Measurements from ENCODE around the gene STUM.

Gene STUM

DNA sequence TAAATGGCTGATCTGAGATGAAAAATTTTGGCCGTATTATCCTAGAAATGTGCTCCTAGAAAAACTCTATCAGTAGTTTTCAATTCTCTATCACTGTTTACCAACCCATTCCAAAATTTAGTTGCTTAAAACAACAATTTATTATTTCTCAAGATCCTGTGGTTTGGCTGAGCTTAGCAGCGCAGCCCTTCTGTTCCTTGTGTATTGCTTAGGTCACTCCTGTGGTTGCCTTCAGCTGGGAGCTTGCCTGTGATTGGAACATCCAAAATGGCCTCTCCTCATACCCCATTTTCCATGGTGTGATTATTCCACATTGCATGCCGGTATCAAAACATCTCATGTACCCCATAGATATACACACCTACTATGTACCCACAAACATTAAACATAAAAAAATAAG is 22.8 kb upstream of the STUM start:
- no peaks in the 10 kb centered on the region for H3K4me1 Mint-ChIP-seq (ENCODE audit: low read depth)
- H3K4me3 Mint-ChIP-seq: no peak overlapping the region
- peaks cover 10% of the 10 kb centered on the region for H3K9me3 Mint-ChIP-seq
- no peaks in the 10 kb centered on the region for H3K27me3 Mint-ChIP-seq
- H3K36me3 Mint-ChIP-seq (ENCODE audit: low read depth): no peaks in the 10 kb centered on the region
- intact Hi-C loops (cut with micrococcal nuclease): no loop called here
- H3K27ac Mint-ChIP-seq: no peak overlapping the region

DNA sequence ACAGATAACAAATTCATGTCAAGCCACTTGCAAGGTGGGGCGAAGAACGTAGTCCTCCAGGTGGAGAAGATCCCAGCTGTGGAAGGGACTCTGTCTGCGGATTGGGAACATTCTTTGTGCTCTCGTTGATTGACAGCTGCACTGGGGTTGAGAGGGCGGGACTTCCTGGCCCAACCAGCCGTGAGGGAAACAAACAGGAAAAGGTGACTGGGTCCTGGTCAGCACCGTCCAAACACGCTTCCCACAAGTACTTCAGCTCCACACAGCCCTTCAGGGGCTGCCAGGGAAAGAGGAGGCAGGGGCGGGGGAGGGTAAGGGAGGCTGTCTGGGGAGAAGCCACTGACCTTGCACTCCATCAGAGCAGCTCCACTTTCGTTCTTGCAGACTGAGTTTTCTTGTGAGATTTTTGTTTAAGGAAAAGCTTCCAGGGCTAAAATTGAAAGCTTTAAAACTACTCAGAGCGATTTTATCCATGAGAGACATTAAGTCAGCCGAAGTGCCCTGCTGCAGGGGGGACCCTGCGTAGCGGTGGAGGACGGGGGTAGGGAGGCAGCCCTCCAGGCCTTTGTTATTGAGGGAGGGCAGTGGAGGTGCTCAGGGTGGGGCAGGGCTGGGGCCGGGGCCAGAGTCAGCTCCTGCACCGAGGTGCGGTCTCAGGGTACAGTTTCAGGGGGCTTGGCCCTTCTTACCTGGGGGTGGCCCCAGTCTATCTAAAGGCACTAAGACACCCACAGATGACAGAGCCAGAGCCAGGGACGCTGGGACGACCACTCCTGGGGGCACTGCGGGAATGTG is 21.6 kb upstream of the STUM start:
- Mint-ChIP-seq H3K36me3 (ENCODE audit: low read depth) (no peaks in the 10 kb centered on the region), H3K27ac (no peak overlapping the region), H3K4me3 (no peak overlapping the region), H3K4me1 (ENCODE audit: low read depth) (no peaks in the 10 kb centered on the region), H3K27me3 (no peaks in the 10 kb centered on the region), H3K9me3 (peaks cover 10% of the 10 kb centered on the region)
- intact Hi-C loops (cut with micrococcal nuclease): no loop called here

DNA sequence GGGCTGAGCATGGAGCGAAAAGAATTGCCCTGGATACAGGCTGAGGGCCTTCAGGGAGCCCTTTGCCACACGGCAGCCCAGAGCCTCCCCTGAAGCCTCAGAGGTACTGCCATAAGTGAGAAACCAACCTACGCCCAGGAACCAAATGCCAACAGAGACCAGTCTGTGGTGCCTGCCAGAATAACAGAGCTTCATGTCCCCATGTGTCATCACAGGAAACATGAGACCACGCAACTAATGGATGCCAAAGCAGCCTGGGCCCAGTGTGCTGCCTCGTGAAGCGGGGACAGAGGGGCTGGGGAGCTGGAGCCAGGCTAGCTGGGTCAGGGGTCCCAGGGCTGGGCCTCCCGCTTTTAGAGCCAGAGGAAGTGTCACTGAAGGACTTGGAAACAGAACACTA is 18.7 kb upstream of the STUM start:
- Mint-ChIP-seq H3K9me3 (peaks cover 10% of the 10 kb centered on the region), H3K27me3 (no peaks in the 10 kb centered on the region), H3K4me3 (no peak overlapping the region)

DNA sequence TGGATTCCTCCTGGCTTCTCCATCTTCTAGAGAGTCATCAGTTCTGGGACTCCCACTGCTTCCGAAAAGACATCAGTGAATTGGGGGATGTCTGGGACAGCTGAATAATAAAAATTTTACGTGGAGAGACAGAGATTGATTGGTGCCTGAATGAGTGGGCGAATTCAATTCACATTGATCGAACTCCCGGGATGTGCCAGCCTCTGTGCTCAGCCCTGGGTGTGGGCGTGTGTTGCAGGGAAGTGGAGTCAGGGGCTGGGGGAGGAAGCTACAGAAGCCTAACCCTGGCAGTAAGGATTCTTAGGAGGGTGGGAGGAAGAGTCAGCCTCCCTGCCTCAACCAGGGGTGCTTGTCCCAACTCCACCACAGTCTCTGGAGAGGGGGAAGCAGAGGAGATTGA is 18.0 kb upstream of the STUM start:
- Mint-ChIP-seq H3K27me3 (no peaks in the 10 kb centered on the region), H3K9me3 (peaks cover 9% of the 10 kb centered on the region), H3K27ac (no peak overlapping the region), H3K36me3 (ENCODE audit: low read depth) (no peaks in the 10 kb centered on the region), H3K4me1 (ENCODE audit: low read depth) (no peaks in the 10 kb centered on the region), H3K4me3 (no peak overlapping the region)
- intact Hi-C loops (cut with micrococcal nuclease): no loop called here

More for the DNA sequence above, 18.7 kb upstream of the STUM start:
- Mint-ChIP-seq H3K4me1 (ENCODE audit: low read depth) (no peaks in the 10 kb centered on the region), H3K36me3 (ENCODE audit: low read depth) (no peaks in the 10 kb centered on the region), H3K27ac (no peak overlapping the region)
- intact Hi-C loops (cut with micrococcal nuclease): no loop called here

DNA sequence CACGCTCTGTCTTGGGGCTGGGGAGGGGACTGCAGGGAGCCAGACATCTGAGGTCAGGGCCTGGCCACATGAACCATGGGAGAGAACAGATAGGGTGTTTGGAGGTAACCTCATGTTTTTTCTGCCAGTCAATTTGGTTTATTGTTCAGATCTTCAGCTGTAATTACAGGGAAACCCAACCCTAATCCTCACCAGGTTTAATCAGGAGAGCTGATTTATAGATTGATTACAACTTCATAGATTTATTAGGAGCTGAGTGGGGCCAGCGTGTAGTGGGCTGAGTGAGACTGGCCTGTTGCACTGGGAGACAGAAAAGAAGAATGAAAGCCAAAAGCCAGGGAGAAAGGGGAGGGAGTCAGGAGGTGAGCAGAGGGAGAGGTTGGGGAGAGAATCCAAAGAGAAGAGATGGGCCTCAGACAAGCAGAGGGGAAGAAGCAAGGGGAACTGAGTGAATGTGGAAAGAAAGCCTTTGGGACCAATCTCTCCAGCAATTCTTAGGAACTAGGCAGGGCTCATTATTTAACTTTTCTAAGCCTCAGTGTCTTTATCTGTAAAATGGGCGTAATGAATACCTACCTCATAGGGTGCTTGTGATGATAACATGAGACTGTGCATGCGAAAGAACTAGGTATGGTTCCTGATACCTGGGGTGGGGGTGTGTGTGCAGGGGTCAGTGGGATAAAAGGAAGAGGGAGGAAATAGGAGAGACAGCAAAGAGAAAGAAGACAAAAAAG is 17.0 kb upstream of the STUM start:
- intact Hi-C loops (cut with micrococcal nuclease): no loop called here
- H3K4me1 Mint-ChIP-seq (ENCODE audit: low read depth): no peaks in the 10 kb centered on the region
- no peaks in the 10 kb centered on the region for H3K9me3 Mint-ChIP-seq
- no peaks in the 10 kb centered on the region for H3K27me3 Mint-ChIP-seq
- no peak overlapping the region for H3K4me3 Mint-ChIP-seq
- no peaks in the 10 kb centered on the region for H3K36me3 Mint-ChIP-seq (ENCODE audit: low read depth)
- H3K27ac Mint-ChIP-seq: no peak overlapping the region

DNA sequence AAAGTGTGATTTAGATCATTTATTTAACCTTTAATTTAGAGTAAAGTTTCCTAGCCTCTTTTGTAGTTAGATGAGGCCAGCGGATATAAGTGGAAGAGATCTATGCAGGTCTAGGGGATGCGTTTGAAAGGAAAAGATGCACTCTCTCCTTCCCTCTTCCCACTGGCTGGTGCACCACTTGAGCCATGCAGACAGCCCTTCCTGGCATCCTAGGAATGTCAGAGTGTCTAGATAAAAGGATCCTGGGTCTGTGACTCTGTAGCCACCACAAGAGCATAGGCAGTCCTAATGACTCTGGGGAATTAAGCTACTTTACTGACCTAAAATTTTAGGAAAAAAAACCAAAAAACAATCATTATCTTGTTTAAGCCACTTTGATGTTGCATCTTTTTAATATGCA is 16.0 kb upstream of the STUM start:
- Mint-ChIP-seq H3K36me3 (ENCODE audit: low read depth) (no peaks in the 10 kb centered on the region), H3K9me3 (no peaks in the 10 kb centered on the region), H3K4me1 (ENCODE audit: low read depth) (no peaks in the 10 kb centered on the region), H3K4me3 (no peak overlapping the region), H3K27me3 (no peaks in the 10 kb centered on the region), H3K27ac (no peak overlapping the region)
- intact Hi-C loops (cut with micrococcal nuclease): no loop called here

DNA sequence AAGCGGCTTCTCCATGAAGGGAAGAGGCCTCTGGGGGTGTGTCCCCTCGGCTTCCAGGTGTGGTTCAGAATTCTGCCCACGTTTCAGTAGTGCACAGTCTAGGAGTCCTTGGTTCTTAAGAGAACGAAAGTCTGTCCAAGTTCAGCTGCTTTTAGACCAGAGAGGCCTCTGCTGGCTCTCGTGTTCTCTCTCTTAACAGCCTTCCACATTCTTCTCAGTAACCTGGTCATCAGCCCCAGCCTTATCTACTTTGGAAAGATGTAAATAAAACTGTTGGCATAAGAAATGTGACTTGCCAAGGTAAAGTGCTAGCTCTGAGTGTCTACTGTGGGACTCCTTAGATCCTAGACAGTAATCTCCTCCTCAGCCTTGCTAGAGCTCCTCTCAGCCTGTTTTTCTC is 15.3 kb upstream of the STUM start:
- no peaks in the 10 kb centered on the region for H3K27me3 Mint-ChIP-seq
- no peak overlapping the region for H3K27ac Mint-ChIP-seq
- intact Hi-C loops (cut with micrococcal nuclease): no loop called here
- H3K9me3 Mint-ChIP-seq: no peaks in the 10 kb centered on the region
- H3K4me3 Mint-ChIP-seq: no peak overlapping the region
- H3K36me3 Mint-ChIP-seq (ENCODE audit: low read depth): no peaks in the 10 kb centered on the region
- H3K4me1 Mint-ChIP-seq (ENCODE audit: low read depth): no peaks in the 10 kb centered on the region

DNA sequence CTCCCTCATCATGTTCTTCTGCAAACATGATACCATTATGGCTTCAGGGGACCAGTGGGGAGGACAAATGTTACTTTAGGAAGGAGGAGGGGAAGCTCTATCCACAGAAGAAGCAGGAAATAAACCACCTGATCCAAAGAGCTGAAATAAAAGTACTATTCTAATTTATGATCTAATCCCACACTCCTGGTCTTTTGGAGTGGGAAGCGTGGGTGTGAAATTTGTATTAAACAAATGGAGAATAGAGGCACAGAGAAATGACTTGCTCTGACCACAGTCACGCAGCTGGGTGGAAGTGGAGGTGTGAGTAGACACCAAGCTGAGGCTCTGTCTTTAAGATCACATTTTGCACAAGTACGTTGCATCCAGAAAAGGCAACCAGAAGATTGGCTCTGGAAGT is 14.5 kb upstream of the STUM start:
- H3K27me3 Mint-ChIP-seq: no peaks in the 10 kb centered on the region
- no peaks in the 10 kb centered on the region for H3K4me1 Mint-ChIP-seq (ENCODE audit: low read depth)
- no peak overlapping the region for H3K4me3 Mint-ChIP-seq
- H3K27ac Mint-ChIP-seq: no peak overlapping the region
- no peaks in the 10 kb centered on the region for H3K36me3 Mint-ChIP-seq (ENCODE audit: low read depth)
- H3K9me3 Mint-ChIP-seq: no peaks in the 10 kb centered on the region
- intact Hi-C loops (cut with micrococcal nuclease): no loop called here

DNA sequence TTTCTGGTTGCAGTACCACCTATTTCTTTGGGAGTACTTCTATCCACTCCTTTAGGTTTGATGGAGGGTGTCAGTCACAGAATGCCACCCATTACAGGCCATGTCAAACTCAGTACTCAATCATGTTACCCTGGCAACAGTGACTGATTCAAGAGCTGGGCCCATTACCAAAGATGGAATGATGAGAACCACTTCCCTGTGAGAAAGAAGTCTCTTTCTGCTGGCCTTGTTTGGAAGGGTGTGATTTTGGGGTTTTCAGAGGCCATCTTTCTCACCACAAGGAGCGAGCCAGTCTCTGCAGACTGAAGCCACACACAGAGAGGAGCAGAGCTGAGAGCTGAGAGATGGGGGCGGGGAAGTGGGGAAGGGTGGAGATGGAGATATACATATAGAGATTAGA is 13.9 kb upstream of the STUM start:
- H3K27ac Mint-ChIP-seq: no peak overlapping the region
- H3K4me3 Mint-ChIP-seq: no peak overlapping the region
- H3K27me3 Mint-ChIP-seq: no peaks in the 10 kb centered on the region
- H3K36me3 Mint-ChIP-seq (ENCODE audit: low read depth): no peaks in the 10 kb centered on the region
- intact Hi-C loops (cut with micrococcal nuclease): no loop called here
- H3K4me1 Mint-ChIP-seq (ENCODE audit: low read depth): no peaks in the 10 kb centered on the region
- H3K9me3 Mint-ChIP-seq: no peaks in the 10 kb centered on the region

DNA sequence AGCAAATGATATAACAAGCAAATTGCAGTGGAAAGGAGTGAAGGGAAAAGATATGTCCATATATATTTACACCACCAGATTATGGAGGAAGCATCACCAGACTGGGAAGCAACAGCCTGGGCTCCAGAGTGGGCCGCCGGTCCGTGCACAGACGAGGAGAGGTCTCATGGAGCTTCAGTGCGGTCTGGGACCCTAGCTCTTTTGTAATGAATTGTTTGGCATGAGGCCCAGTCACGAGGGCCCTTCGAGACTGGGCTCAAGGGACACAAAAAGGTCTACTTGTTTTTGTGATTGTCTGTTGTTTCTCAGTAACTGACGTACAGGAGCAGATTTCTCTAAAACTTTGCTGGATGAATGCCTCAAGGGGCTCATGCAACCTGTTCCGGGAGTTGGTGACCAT is 12.9 kb upstream of the STUM start:
- no peaks in the 10 kb centered on the region for H3K4me1 Mint-ChIP-seq (ENCODE audit: low read depth)
- H3K27me3 Mint-ChIP-seq: no peaks in the 10 kb centered on the region
- intact Hi-C loops (cut with micrococcal nuclease): no loop called here
- H3K27ac Mint-ChIP-seq: no peak overlapping the region
- no peaks in the 10 kb centered on the region for H3K36me3 Mint-ChIP-seq (ENCODE audit: low read depth)
- no peaks in the 10 kb centered on the region for H3K9me3 Mint-ChIP-seq
- no peak overlapping the region for H3K4me3 Mint-ChIP-seq

DNA sequence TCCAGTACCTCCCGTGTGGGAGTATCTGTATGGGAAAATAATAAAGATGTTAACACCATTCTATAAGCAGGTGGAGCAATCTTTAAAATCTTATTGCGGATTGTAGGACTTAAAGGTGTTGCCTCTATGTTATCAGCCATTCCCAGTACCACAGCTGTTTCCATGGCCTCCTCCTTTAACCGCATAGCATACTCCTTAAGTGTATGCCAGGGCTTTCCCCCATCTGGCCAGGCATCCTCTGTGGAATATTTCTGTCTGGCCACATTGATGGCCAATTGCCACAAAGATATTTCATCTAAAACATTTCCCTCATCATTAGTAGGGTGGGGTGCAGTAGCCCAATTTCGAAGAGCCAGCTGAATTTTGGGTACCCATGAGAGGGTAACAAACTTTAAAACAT is 7.3 kb upstream of the STUM start:
- no peaks in the 10 kb centered on the region for H3K36me3 Mint-ChIP-seq (ENCODE audit: low read depth)
- H3K9me3 Mint-ChIP-seq: no peaks in the 10 kb centered on the region
- peaks cover 10% of the 10 kb centered on the region for H3K27me3 Mint-ChIP-seq
- H3K4me1 Mint-ChIP-seq (ENCODE audit: low read depth): no peaks in the 10 kb centered on the region
- H3K27ac Mint-ChIP-seq: no peak overlapping the region
- intact Hi-C loops (cut with micrococcal nuclease): no loop called here
- H3K4me3 Mint-ChIP-seq: no peak overlapping the region

DNA sequence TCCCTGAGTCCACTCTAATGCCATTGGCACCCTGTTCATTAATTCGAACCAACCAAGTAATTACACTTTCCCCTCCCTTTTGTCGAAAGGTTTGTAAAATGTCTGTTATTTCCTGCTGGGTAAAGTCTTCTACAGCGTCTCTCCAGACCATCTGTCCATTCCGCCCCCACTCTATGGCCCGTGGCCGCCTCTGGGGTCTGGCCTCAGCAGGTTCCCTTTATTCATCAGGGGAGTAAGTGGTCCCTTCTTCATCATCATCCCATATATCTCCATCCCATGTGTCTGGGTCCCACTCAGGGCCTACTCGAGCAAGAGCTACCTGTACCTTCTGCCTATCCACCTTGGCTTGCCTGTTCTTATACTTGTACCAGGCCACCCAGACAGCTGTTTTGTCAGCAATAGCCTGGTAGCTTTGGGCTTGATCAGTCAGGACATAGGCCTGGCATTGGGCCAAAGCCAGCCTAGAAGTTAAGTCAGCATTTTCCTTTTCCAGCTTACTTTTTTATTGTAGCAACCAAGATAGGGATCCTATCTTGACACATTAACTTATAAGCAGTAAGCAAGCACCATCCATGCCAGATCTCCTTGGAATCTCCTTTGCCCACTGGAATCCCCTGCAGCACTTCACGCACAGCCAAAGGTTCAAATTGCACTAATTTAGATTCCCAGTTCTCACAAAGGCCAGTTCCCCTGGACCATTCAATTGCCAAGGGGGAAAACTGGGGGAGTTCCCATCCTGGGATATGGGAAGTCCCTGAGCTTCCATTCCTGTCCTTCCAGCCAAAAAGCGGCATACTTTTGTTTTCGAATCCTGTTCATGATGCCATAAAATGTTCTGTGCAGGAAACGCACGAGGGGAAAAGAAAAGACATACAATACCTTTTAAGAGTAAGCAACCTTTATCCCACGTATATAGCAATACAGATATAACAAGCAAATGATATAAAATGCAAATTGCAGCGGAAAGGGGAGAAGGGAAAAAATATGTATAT is 6.6 kb upstream of the STUM start:
- Mint-ChIP-seq H3K27me3 (peaks cover 15% of the 10 kb centered on the region), H3K36me3 (ENCODE audit: low read depth) (no peaks in the 10 kb centered on the region), H3K4me1 (ENCODE audit: low read depth) (no peaks in the 10 kb centered on the region), H3K9me3 (no peaks in the 10 kb centered on the region), H3K27ac (no peak overlapping the region), H3K4me3 (no peak overlapping the region)
- intact Hi-C loops (cut with micrococcal nuclease): no loop called here

DNA sequence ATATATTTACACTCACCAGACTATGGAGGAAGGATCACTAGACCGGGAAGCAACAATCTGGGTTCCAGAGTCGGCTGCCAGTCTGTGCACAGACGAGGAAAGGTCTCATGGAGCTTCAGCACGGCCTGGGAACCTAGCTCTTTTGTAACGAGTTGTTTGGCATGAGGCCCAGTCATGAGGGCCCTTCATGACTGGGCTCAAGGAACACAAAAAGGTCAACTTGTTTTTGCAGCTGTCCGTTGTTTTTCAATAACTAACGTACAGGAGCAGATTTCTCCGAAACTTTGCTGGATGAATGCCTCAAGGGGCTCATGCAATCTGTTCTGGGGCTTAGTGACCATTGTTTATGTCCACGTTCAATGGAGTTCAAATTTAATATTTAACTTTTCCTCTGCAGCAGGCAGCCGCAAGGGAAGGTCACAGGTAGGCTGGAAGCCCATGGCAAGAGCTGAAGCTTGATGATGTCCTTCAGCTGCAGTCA is 5.9 kb upstream of the STUM start:
- Mint-ChIP-seq H3K27me3 (peaks cover 18% of the 10 kb centered on the region), H3K4me3 (no peak overlapping the region), H3K4me1 (ENCODE audit: low read depth) (peaks cover under 1% of the 10 kb centered on the region), H3K9me3 (no peaks in the 10 kb centered on the region), H3K27ac (no peak overlapping the region), H3K36me3 (ENCODE audit: low read depth) (no peaks in the 10 kb centered on the region)
- intact Hi-C loops (cut with micrococcal nuclease): no loop called here

Data from dendritic cell treated with granulocyte-macrophage colony-stimulating factor and Interleukin-4, amounts not matched to agents 40 ng/mL and 50 ng/mL, for 4 days (primary cell).